LHCN-M2 (cell line): Measurements from ENCODE around the gene SMARCC1. TPM values are rescaled to one million over a fixed set of nuclear protein-coding genes. Genes with fewer than 3 reads are reported as not detected.

Source experiments
- DNase-seq: peaks from one replicate; pipeline ENCODE4 v3.0.0-alpha.2; 2012; ENCODE audit warnings: low read depth
- total RNA-seq: library from RNA; depleted of rRNA; stranded (reverse); fragments of >200 nt; gene quantifications from 2 replicates; pipeline ENCODE4 v1.2.3, GENCODE V29; 2014; rRNA removed

SMARCC1 gene
- total RNA-seq, 1 experiment from 2014 or later = 44.9 TPM

- no peak for DNase-seq
Observed at GRCh38 chr3:47553407-47553806, 228.3 kb downstream of the SMARCC1 start.

GRCh38 chr3:47542471-47543173, 239.1 kb downstream of the SMARCC1 start:
- DNase-seq = peak; percentile 6

GRCh38 chr3:47541583-47542108, 240.0 kb downstream of the SMARCC1 start:
- DNase-seq = no peak

GRCh38 chr3:47540281-47540680, 241.4 kb downstream of the SMARCC1 start:
- DNase-seq = no peak

- no peak for DNase-seq
Observed at GRCh38 chr3:47536967-47537366, 244.7 kb downstream of the SMARCC1 start.

- no peak for DNase-seq
Observed at GRCh38 chr3:47536221-47536891, 245.3 kb downstream of the SMARCC1 start.

Other genes starting within 250 kb of the SMARCC1 start
- gene CSPG5, start 203.0 kb downstream of the SMARCC1 start, total RNA-seq = 0.19 and 0.29 TPM in 2 replicates
- 83.9 and 96.3 TPM in 2 replicates for gene DHX30, start 21.2 kb upstream of the SMARCC1 start, total RNA-seq
- 90.6 and 106 TPM in 2 replicates for gene MAP4, start 234.5 kb upstream of the SMARCC1 start, total RNA-seq